ENCODE measurements around the gene AFG3L2. TPM values are rescaled to one million over a fixed set of nuclear protein-coding genes. Genes with fewer than 3 reads are reported as not detected.
A peak's percentile ranks its signal among the peaks of the same experiment; 100 is the strongest.

AFG3L2 gene
- total and polyA plus RNA-seq, 10 of the 15 experiments (the other 5 are each of a cell fraction or from before 2014, with no cell fraction given) = 21.0 to 72.7 (median 57.7) TPM

GRCh38 chr18:12376754-12377555, at the start of gene AFG3L2 (continued):
- no peak for TF ChIP-seq ZBTB40 (IDR thresholded peaks at IDR 0.05; ENCODE audit: borderline replicate concordance)
- TF ChIP-seq NFIC (IDR thresholded peaks at IDR 0.05; ENCODE audit: low read depth, low read length) = no peak
- 0 out of 2 replicates have a peak, but pooled peaks have one; percentile 68 for TF ChIP-seq CHD1 (IDR thresholded peaks at IDR 0.05; ENCODE audit: low read depth, low read length)
- TF ChIP-seq HDGF (IDR thresholded peaks at IDR 0.05) = peak; percentile 100
- no peak for TF ChIP-seq MYB (IDR thresholded peaks at IDR 0.05; ENCODE audit: borderline replicate concordance, low read depth, low read length)
- TF ChIP-seq BMI1 (IDR thresholded peaks at IDR 0.05; ENCODE audit: borderline replicate concordance) = no peak
- no peak for TF ChIP-seq EED (IDR thresholded peaks at IDR 0.05; ENCODE audit: low read depth)
- peak; percentile 66 for TF ChIP-seq NR2C1 (IDR thresholded peaks at IDR 0.05)
- TF ChIP-seq TARDBP (IDR thresholded peaks at IDR 0.05; ENCODE audit: borderline replicate concordance) = peak; percentile 9; the same call in 1 of the 2 replicates
- TF ChIP-seq SUZ12 (IDR thresholded peaks at IDR 0.05; ENCODE audit: unreplicated experiment) = no peak
- no peak for TF ChIP-seq CEBPZ (IDR thresholded peaks at IDR 0.05; ENCODE audit: low read depth, low read length)
- peak; percentile 81 for TF ChIP-seq POLR2AphosphoS5 (IDR thresholded peaks at IDR 0.05; ENCODE audit: low read length)
- TF ChIP-seq MXI1 (IDR thresholded peaks at IDR 0.05; ENCODE audit: low read depth, low read length) = peak; percentile 68; the same call in 1 of the 2 replicates
- TF ChIP-seq ZNF217 (IDR thresholded peaks at IDR 0.05) = peak; percentile 55
- TF ChIP-seq NFXL1 (IDR thresholded peaks at IDR 0.05; ENCODE audit: borderline replicate concordance) = peak; percentile 62; the same call in 1 of the 2 replicates
- TF ChIP-seq ZNF24 (IDR thresholded peaks at IDR 0.05) = peak; percentile 27; the same call in 1 of the 2 replicates
- TF ChIP-seq CEBPB (IDR thresholded peaks at IDR 0.05; ENCODE audit: borderline replicate concordance in 1 of 2, low read depth in 2 of 2, low read length in 2 of 2) = no peak
- no peak for TF ChIP-seq MLLT1 (IDR thresholded peaks at IDR 0.05)
- TF ChIP-seq USF1 (IDR thresholded peaks at IDR 0.05; ENCODE audit: borderline replicate concordance, extremely low read length, insufficient read depth, low read depth, low read length) = peak; percentile 73

Measured in GM12878 (cell line).